ENCODE data around the gene COL6A1.

GRCh38 chr21:45940091-45940490 is 41.5 kb upstream of the COL6A1 start:
- TF ChIP-seq, protein P1, sequence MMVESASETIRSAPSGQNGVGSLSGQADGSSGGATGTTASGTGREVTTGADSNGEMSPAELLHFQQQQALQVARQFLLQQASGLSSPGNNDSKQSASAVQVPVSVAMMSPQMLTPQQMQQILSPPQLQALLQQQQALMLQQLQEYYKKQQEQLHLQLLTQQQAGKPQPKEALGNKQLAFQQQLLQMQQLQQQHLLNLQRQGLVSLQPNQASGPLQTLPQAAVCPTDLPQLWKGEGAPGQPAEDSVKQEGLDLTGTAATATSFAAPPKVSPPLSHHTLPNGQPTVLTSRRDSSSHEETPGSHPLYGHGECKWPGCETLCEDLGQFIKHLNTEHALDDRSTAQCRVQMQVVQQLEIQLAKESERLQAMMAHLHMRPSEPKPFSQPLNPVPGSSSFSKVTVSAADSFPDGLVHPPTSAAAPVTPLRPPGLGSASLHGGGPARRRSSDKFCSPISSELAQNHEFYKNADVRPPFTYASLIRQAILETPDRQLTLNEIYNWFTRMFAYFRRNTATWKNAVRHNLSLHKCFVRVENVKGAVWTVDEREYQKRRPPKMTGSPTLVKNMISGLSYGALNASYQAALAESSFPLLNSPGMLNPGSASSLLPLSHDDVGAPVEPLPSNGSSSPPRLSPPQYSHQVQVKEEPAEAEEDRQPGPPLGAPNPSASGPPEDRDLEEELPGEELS (CRISPR knock-in tag; IDR thresholded peaks at IDR 0.05): no peak
- TF ChIP-seq JUN (CRISPR knock-in tag; IDR thresholded peaks at IDR 0.05) (no peak), HMGXB4 (CRISPR knock-in tag; IDR thresholded peaks at IDR 0.05) (no peak), NR3C1 (CRISPR knock-in tag; conservative IDR thresholded peaks at IDR 0.05; ENCODE audit: low read depth) (no peak), TEAD4 (CRISPR knock-in tag; IDR thresholded peaks at IDR 0.05) (no peak), SOX15 (CRISPR knock-in tag; IDR thresholded peaks at IDR 0.05) (no peak), FOXJ3 (CRISPR knock-in tag; IDR thresholded peaks at IDR 0.05; ENCODE audit: borderline replicate concordance) (no peak), ZNF121 (CRISPR knock-in tag; IDR thresholded peaks at IDR 0.05) (no peak), E2F1 (CRISPR knock-in tag; IDR thresholded peaks at IDR 0.05) (no peak), MXD4 (CRISPR knock-in tag; IDR thresholded peaks at IDR 0.05; ENCODE audit: borderline replicate concordance) (no peak)
- TF ChIP-seq, protein P2, sequence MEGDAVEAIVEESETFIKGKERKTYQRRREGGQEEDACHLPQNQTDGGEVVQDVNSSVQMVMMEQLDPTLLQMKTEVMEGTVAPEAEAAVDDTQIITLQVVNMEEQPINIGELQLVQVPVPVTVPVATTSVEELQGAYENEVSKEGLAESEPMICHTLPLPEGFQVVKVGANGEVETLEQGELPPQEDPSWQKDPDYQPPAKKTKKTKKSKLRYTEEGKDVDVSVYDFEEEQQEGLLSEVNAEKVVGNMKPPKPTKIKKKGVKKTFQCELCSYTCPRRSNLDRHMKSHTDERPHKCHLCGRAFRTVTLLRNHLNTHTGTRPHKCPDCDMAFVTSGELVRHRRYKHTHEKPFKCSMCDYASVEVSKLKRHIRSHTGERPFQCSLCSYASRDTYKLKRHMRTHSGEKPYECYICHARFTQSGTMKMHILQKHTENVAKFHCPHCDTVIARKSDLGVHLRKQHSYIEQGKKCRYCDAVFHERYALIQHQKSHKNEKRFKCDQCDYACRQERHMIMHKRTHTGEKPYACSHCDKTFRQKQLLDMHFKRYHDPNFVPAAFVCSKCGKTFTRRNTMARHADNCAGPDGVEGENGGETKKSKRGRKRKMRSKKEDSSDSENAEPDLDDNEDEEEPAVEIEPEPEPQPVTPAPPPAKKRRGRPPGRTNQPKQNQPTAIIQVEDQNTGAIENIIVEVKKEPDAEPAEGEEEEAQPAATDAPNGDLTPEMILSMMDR (IDR thresholded peaks at IDR 0.05): no peak
- TF ChIP-seq, protein P3, sequence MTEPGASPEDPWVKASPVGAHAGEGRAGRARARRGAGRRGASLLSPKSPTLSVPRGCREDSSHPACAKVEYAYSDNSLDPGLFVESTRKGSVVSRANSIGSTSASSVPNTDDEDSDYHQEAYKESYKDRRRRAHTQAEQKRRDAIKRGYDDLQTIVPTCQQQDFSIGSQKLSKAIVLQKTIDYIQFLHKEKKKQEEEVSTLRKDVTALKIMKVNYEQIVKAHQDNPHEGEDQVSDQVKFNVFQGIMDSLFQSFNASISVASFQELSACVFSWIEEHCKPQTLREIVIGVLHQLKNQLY (CRISPR knock-in tag; IDR thresholded peaks at IDR 0.05): no peak
- TF ChIP-seq, protein P4, sequence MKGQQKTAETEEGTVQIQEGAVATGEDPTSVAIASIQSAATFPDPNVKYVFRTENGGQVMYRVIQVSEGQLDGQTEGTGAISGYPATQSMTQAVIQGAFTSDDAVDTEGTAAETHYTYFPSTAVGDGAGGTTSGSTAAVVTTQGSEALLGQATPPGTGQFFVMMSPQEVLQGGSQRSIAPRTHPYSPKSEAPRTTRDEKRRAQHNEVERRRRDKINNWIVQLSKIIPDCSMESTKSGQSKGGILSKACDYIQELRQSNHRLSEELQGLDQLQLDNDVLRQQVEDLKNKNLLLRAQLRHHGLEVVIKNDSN (CRISPR knock-in tag; IDR thresholded peaks at IDR 0.05): no peak
